Dermis blood vessel endothelial cell (primary cell): ENCODE measurements around the gene POLR2E. TPM values are rescaled to one million over a fixed set of nuclear protein-coding genes. Genes with fewer than 3 reads are reported as not detected.
"Not testable (repeated sequence)": the region's sequence is repeated elsewhere in the genome, so short reads cannot be mapped to it uniquely, and the experiment has no call there.

Source experiments
- DNase-seq: peaks from one replicate; pipeline ENCODE4 v3.0.0; 2010
- total RNA-seq: library from RNA; depleted of rRNA; stranded (reverse); fragments of >200 nt; gene quantifications from 2 replicates; pipeline ENCODE4 v1.2.3, GENCODE V29; 2014

Gene POLR2E
- total RNA-seq, 1 donor from 2014 or later, result 71.5 TPM

DNA sequence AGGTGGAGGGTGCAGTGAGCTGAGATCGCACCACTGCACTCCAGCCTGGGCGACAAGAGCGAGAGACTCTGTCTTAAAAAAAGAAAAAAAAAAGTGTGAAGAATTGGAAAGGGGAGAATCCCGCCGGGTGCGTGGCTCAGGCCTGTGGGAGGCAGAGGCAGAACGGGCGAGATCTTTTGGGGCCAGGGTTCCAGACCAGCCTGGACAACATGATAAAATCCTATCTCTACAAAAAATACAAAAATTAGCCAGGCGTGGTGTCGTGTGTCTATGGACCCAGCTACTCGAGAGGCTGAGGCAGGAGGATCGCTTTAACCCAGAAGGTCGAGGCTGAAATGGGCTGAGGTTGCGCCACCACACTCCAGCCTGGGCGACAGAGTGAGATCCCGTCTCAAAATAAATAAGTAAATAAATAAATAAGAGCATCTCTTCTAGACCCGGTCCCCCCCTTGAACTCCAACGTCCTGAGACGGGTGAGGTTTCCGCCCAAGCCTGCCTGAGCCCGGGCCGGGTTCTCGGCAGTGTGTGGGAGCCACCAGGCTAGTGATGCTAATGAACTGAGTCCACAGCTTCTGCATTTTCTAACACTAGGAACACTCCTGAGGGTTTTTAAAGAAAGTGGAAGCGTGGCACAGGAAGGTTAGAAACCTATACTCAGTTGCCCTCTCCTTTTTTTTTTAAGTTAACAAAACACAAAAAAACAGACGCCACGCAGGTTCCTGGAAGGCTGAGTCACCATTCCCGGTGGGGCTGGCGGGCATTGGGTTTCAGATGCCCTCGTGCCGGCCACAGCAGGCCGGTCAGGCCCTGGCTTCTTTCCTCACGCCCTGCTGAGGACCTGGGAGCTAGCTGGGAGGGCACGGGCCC is 30.7 kb upstream of the POLR2E start:
- DNase-seq, result peak; percentile 83

DNA sequence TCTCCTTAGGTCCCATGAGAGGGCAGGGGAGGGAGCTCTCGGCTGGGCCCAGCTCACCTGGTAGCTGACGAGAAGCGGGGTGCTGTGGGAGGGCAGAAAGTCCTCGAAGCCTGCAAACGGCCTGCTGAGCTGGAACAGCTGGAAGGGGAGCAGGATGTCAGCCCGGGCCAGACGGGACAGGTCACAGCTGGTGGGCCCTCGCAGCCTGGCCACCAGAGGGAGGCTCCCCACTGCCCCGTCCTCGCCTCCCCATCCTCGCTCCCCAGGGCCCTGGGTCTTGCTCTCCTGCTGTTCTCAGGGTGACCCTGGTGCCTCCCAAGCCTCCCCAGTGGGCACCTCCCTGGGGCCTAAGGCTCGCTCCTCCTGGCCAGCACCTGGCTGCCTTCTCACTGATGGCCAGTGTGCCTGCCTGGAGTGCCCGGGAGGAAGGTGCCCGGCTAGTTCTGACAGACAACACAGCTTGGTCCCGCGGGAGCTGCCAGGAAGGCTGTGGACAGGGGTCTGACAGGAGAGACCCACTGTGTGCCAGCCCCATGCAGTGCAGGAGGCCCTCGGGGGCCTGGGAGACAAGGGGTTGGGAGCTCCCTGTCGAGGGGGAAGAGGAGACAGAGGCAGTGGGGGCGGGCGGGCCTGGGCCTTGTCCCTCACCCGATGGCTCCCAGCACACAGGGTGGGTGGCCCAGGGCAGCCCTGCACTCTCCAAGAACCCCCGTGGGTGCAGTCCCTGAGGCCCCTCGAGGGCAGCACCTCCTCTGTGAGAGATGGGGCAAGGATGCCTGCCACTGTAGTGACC is 28.9 kb upstream of the POLR2E start:
- no peak for DNase-seq

DNA sequence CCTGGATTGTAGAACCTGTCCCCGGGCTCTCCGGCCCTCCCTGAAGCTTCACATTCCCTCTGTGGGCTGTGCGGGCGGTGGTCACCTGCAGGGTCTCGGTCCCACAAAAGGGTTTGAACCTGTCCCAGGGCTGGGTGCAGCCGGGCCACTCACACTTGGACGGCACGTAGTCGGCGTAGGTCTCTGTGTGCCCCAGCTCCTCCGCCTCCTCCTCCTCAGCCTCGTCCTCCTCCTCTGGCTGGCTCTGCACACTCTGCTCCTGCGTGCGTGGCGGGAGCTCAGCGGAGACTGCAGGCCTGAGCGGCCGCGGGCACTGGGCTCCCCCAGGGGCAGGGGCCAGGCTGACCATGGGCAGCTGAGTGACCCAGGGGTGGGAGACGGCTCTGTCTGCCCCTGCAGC is 28.2 kb upstream of the POLR2E start:
- no peak for DNase-seq

DNA sequence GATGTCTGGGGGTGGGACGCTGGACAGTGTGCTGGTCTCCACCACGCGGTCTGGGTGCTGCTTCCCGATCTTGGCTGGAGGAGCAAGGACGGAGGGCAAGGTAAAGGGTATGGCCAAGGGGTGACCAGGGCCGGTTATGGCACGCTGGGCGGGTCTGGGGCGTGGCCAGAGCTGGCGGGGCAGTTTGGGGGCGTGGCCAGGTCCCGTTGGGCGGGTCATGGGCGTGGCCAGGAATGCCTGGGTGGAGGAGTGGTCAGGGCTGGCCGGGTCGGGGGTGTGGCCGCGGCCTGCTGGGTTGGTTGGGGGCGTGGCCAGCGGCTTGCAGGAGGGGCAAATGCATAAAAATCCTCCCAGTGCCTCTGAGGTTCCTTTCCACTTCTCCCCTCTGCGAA is 27.8 kb upstream of the POLR2E start:
- DNase-seq, result peak; percentile 90

DNA sequence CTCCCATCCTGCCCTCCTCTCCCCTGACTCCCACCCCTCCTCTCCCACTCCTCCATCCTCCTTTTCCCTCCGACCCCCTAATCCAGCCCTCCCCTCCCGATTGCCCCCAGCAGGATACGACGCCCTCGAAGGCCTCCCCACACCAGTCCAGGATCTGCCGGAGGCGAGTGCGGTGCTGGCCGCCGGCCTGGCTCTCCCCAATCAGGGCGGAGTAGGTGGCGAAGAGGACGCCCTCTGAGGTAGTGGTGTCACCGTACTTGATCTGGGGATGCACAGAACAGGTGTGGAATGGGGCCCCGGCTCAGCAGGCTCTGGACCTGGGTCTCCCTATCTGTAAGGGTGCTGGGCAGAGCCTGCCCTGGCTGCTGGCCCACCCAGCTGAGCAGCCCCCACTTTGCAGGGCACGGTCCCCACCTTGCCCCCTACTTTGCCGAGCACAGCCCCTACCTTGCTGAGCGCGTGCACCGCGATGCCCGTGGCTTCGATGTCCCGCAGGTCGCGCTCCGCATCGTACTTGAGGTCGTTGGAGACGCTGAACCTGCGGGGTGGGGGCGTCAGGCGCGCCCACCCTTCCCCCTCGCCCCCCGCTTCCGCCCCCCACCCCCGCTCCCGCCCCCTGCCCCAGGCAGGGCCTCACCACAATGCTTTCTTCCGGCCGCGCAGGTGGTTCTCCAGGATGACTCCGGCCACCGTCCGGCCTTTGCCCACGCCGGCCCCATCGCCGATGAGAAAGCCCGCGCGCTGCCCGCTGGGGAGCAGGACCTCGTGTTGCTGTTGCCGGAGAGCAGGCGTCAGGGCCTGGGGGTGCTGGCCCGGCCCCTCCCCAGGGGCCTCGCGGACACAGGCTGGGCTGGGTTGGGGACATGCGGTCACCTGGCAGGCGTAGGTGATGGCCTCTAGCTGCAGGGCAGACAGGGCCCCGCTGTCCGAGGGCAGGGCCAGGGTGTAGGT is 27.1 kb upstream of the POLR2E start:
- DNase-seq, result no peak

DNA sequence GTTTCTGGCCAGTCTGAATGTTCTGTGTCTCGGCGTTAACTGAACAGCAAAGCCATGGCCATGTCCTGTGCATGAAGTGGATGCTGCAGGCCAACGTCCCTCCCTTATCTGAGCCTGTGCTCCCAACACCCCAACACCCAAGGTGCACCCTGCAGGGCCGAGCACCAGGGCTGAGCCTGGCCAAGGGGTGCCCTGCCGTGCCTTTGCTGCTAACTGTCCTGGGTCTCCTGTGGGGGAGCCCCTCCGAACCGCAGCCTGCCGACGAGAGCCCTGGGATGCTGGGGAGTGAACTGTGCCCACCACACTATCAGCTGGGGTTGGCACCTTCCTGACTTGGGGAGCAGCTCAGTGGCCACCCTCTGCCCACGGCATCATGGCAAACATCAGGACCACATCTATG is 26.2 kb upstream of the POLR2E start:
- no peak for DNase-seq

DNA sequence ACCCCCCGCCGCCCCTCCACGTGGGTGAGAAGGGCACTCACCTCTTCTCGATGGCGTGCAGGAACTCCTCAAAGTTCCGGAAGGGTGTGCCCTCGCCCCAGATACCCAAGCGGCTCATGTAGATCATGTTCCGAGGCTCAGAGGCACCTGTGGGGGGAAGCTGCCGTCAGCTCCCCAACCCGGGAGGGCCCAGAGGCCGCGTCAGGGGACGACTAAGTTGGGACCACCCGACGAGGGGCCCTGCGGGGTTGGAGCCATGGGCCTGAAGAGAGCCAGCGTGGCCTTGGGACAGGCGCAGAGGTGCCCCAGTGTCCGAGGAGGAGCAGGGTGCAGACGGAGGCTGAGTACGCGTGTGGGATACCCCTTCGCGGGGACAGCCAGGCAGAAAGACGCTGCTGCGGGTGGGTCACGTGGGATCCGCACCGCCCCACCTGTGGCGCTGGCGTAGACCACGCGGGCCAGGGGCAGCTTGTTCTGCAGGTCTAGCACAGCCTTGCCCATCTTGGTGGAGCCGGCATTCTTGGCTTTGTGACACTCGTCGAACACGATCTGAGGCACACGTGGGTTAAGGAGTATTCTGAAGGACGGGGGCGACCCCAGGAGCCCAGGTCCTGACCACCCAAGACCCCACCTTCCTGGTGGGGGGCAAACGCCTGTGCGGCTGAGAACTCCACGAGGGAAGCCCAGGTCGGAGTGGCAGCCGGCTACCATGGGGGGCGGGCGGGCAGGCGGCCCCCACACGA is 24.5 kb upstream of the POLR2E start:
- no peak for DNase-seq

DNA sequence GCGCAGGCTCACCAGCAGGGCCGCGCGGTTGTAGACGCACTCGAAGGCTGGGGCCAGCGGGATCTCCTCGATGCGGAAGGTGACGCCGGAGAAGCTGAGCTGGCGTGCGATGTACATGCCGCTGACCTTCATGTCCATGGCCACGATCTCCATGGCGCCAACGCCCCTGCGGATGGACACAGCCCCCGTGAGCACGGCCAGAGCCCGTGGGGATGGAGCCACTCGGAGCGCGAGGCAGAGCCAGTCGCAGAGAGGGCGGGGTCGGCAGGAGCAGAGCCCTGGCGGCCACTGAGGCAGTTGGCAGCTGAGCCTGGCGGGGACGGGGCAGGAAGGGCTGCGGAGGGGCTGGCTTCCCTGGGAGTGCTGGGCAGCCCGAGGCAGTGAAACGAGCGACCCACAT is 23.8 kb upstream of the POLR2E start:
- no peak for DNase-seq

DNA sequence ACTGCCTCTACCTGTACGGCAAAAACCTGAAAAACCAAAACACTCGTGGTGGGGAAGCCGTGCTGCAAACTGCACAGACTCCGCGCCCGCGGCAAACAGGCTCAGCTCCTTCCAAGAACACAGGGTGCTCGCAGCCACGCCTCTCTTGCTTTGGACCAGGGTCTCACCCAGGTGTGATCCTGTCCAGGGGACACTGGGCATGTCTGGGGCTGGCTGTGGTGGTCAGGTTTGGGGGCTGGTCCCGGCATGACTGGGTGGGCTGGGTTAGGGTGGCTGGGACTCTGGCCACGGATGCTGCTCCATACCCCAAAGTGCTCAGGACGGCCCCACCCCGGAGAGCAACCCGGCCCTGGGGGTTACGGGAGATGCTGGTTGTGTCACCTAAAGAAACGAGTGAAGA is 22.5 kb upstream of the POLR2E start:
- no peak for DNase-seq

DNA sequence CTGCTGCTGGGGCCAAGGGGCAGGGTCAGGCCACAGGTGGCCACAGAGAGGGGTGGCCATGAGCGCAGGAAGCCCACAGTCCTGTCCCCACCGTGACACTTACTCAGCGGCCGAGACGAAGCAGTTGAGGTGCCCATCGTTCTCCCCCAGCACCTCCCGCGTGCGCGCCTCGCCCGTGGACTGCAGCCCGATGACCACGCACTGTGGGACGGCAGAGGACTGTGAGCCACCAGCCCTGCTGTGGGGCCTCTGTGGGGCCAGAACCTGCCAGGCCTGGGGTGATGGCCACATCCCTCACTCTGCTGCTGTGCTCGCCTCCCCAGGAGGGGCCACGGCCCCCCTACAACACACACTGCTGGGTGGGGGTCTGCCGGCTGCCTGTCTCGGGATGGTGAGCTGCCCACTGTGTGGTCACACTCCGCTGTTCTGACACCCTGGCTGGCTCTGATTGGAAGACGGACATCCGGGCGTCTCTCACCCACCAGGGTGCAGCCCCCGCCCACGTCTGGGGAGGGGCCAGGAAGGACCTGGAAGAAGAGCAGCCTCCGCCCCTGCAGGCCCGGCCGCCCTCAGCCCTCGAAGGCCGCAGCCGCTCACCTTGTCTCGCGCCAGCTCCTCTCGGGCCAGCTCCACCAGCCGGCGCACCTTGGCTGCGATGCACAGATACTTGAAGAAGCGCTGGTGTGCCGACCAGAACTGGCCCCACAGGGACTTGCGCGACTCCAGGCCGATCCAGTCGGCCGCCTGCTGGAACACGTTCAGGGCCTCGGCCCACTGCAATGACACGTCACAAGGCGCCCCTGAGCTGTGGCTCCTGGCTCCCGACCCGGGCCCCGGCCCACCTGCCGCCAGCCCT is 21.8 kb upstream of the POLR2E start:
- DNase-seq, result no peak

DNA sequence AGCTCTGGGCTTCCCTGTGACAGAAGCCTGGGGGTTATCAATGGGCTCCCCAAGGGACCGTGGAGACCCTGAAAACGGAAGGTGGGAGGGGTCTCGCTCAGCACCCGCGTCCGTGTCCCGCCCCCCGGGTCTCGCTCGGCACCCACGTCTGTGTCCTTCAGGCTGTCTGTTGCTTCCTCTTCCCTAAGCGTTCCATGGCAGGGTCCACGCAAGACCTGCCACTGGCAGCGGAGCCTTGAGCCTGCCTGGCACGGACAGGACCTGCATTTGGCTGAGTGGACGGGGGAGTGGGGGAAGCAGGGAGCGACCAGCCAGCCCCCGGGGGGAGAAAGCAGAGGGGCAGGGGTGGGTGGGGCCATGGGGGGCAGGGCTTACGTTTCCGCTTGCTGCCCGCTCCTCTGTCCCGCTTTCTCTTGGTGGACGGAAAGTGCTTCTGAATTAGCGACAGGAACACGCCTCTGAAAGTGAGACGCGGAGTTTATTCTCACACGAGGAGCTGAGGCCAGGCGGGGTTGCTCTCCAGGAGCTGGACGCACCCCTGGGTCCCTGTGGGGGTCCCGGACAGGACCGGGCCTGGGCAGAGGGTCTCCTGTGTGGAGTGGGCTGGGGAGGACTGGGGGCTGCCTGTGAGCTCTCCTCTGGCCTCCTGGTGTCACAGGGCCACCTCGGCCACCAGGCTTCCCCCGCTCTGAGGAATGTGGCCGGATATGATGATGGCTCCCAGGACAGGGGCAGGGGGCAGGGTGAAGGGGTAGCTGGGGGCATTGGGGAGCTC is 20.7 kb upstream of the POLR2E start:
- DNase-seq, result no peak

DNA sequence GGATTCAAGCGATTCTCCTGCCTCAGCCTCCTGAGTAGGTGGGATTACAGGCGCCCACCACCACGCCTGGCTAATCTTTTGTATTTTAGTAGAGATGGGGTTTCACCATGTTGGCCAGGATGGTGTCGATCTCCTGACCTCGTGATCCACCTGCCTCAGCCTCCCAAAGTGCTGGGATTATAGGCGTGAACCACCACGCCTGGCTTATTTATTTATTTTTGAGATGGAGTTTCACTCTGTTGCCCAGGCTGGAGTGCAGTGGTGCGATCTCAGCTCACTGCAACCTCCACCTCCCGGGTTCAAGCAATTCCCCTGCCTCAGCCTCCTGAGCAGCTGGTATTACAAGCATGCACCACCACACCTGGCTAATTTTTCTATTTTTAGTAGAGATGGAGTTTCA is 19.6 kb upstream of the POLR2E start:
- DNase-seq, result not testable (repeated sequence)

DNA sequence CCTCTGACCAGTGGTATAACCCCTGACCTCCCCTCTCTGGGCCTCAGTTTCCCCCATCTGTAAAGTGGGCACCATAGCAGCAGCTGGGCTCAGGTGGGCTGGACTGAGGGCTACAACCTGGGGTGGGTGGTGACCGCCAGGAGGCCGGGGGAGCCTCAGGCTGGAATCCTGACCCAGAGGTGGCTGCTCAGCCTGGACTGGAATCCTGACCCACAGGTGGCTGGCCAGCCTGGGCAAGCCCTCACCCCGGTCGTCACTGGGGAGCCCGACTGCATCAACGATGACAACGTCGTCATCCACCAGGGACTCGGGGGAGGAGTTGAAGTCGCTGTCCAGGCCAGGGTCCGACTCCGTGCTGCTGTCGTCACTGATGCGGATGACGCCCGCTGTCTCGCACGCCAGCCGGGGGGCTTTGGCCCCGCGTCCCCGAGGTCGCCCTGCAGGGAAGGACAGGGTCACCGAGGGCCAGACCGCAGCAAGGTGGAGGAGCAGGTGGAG is 18.9 kb upstream of the POLR2E start:
- no peak for DNase-seq

DNA sequence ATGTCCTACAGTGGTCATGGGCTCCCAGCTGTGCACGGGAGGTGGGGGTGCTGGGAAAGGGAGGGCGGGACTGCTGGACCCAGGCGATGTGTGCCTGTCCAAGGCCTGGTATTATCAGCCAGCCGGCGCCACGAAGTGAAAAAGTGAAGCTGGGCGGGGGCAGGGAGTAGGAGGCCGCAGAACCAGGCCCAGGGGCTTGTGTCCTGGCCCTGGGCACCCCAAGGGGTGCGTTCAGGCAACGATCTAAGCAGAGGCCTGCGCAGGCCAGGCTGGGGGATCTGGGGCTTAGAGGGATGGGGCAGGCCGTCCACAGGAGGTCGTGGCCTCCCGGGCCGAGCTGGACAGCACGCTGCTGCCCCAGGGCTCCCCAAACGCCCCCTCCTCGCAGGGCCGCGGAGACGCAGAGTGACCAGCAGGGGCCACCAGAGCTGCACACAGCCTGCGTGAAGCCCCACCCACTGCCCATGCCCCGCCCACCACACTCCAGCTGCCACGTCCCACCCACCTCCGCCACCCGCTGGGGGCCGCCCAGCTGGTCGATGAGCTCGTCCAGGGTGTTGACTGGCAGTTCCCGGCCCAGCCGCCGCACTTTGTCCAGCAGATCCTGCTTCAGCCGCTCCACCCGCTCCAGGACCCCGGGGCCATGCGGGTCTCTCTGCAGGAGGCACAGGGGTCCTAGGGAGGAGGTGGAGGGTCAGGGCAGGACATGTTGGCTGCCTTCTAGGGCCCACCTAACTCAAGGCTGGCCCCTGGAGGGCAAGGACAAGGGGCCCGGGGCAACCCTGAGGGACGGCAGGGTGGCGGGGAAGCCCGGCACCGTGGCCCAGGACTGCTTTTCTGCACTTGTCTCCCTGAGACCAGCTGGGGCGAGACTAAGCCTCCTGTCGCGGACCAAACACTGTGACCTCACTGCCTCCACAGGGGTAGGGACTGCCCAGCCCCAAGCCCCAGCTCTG is 18.1 kb upstream of the POLR2E start:
- DNase-seq, result peak; percentile 98

DNA sequence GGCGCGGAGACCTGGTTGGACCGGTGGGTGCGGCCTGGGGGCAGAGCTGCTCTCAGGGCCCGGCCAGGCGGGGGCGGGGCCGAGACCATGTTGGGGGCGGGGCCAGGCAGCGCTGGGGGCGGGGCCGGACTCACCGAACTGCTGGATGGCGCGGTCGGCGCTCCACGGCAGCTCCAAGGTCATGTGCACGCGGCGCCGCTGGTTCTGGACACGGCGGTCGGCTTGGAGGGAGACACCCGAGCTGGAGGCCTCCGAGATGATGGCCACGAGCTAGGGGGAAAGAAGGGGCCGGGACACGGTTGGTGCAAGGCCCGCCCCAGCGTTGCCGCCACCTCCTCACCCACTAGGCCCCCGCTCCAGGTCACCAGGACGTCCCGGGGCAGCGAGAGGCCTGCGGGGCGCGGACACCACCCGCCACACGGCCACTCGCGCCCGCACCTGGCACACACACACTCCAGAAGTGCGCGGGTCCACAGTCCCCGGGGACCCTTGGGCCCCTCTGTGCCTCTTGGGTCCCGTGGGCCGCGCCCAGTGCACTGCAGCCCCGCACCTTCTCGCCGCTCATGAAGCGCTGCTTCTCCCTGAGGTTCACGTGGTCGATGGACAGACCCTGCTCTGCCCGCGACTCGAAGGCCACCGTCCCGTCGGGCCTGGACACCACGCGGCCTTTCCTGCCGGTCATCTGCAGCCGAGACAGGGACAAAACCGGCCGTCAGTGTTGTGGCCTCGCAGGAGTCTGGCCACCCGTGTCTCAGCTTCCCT is 17.3 kb upstream of the POLR2E start:
- DNase-seq, result no peak

DNA sequence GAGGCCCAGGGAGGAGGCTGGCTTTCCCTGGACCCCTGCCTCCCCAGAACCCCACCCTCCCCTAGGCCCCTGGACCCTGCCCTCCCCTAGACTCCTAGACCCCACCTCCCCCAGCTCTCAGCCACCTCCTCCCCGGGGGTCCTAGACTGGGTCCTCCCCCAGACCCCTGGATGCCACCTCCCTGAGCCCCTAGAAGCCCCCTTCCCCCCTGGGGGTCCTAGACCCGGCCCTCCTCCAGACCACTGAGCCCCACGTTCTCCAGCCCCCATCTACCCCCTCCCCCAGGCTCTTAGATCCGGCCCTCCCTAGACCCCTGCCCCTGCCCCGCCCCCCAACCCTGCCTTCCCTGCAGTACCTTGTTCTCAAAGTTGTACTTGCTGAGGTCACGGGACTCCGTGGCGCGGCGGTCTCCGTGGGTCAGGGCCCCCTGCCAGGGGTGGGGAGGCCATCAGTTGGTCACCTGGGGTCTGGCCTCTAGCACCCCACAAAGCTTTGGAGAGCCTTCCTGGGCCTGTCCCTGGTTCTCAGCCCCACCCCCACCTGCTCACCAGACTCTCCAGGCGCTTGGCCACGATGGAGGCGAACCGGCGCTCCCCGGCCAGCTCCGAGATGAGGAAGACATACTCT is 16.6 kb upstream of the POLR2E start:
- DNase-seq, result no peak

DNA sequence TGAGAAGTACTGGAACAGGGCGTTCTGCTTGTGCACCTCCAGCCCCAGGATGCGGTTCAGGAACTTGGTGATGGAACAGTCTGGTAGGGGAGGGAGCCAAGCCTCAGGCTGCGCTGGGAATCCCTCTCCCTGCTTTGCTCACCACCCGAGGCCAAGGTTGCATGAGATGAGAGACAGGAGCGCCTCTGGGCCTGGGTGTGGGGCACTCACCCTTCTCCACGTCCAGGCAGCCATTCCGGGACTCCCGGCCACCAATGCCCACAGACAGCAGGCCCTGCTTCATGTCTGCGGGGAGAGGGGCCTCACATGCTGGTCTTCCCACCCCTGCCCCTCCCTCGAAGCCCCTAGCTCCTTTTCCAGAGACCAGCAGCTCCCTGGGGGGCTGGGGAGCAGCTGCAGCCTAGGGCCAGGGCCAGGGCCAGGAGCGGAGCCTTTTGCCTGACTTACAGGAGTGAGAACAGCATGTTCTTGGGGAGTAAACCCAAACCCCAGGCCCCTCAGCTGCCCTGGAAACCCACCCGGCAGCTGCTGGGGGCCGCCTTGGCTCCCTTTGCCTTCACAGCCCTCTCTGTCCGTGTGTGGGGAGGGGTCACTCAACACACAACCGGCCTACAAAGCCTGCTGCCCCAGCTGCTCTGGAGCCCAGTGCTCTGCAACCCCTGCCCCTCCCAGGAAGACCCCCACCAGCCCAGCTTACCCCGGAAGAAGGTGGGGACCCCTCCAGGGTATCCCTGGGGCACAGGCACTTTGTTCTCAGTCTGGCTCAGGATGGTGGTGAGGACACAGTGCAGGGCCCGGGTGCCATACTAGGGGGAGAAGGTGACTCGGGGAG is 15.8 kb upstream of the POLR2E start:
- DNase-seq, result no peak
